Renal cortical epithelial cell (primary cell): ENCODE data around the gene FOXK2. TPM values are rescaled to one million over a fixed set of nuclear protein-coding genes. Genes with fewer than 3 reads are reported as not detected.

Experiments used
- DNase-seq: peaks from one replicate; pipeline ENCODE4 v3.0.0-alpha.2; 2011; ENCODE audit warnings: low read depth
- total RNA-seq: library from RNA; depleted of rRNA; stranded (reverse); fragments of >200 nt; gene quantifications from 2 replicates; pipeline ENCODE4 v1.2.3, GENCODE V29; 2014

FOXK2 gene
- total RNA-seq, 1 donor from 2014 or later: 35.5 TPM

DNA sequence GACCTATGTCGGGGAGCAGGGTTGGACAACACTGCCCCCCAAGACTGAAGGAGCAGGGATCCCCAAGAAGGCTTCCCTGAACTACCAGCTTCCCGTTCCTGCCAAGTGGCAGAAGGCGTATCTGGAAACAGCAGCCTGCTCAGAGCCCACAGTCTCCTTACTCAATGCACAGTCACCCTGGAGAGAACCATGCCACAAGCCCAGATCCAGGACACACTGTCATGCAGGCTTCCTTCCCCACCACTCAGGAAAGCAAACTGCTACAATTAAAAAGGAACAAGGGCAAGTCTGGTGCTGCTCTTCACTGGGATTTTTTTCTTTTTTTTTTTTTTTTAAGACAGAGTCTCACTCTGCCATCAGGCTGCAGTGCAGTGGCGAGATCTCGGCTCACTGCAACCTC, 120.5 kb downstream of the FOXK2 start:
- DNase-seq: no peak

DNA sequence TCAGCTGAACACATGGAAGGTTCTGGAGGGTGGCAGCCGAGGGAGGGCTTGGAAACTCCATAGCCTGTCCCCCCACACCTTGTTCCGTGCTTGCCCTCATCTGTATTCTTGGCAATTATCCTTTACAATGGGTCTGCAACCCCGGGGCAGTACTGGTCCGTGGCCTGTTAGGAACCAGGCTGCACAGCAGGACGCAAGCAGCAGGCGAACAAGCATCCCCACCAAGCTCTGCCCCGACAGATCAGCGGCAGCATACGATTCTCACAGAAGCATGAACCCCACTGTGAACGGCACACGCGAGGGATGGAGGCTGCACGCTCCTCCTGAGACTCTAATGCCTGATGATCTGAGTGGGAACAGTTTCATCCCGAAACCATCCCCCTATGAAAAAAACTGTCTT, 122.5 kb downstream of the FOXK2 start:
- DNase-seq: no peak

DNA sequence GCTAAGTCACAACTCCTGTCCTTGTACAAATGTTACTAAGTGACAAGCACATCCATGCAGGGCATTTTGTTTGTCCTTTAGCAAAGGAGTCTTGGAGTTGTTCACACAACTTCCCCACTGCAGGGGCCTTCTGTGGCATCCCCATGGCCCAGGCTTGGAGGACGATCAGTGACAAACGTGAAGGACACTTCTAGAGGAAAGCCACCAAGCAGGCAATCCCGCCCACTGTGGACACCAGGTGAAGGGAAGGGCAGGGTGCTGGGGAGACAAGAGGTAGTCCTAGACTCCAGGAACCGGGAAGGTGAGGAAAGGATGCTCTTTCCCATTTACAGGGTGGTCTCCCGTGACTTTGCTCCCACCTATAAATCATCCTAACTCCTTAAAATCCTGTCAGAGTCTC, 124.6 kb downstream of the FOXK2 start:
- DNase-seq: no peak

DNA sequence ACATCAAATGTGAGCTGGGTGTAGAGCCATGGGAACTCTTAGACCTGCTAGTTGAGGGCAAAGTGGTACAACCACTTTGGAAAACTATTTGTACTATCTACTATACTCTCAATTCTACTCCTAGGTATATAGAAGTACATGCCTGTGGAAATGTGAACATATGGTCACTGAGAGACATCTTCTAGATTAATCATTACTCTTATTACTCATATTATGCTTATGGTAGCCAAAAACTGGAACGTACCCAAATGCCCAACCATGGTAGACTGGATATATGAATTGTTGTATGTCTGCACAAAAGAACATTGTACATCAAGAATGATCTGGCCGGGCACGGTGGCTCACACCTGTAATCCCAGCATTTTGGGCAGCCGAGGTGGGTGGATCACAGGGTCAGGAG, 126.0 kb downstream of the FOXK2 start:
- peak; percentile 16 for DNase-seq

DNA sequence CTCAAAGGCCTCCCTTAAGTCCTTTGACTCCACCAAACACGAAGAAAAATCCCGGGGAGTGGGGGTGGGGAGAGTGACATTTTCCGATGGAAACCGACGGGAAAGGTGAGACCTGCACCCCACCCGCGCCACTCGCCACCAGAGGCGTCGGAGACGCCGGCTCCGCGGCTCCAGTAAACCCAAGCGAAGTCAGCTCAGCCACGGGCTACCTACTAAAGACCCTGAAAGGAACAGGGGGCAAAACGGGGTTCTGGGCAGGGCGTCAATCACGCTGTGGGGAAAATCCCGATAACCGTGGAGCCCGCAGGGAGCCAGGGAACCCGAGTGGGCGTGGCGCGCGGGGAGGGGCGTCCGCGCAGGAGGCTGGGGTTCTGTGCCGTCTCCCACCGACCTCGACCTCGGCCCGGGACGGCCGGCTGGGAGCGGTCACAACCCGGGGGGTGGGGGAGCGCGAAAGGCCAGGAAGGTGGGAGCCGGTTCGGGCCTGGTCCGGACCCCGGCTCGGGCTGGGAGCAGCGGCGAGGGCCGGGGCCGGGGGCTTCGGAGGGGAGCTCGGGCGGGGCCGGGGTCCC, 128.1 kb downstream of the FOXK2 start:
- DNase-seq: no peak

DNA sequence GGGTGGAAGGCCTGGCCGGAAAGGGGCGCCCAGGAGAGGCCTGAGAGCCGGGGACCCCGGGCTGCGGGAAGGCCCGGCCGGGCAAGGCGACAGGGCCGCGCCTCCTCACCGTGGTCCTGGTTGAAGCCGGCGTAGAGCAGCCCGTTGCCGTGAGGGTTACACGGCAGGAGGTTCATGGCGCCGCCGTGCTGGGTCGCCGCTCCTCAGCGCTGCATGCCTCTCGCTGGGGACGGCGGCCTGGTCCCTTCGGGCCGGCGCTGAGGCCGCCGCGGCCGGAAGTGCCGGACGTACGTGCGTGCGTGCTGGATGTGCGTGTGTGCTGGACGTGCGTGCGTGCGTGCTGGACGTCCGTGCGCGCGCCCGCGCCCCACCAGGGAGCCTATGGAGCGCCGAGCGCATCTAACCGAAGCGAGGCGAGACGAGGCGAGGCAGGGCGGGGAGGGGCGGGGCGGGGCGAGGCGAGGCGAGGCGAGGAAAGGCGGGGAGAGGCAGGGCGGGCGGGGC, 128.7 kb downstream of the FOXK2 start, which contains the start of gene WDR45B:
Gene WDR45B, minus strand, starts transcription at position 280 of the 504 bp plus-strand sequence. Its CDS starts 104 bp downstream, at position 176.
- DNase-seq: peak; percentile 81

DNA sequence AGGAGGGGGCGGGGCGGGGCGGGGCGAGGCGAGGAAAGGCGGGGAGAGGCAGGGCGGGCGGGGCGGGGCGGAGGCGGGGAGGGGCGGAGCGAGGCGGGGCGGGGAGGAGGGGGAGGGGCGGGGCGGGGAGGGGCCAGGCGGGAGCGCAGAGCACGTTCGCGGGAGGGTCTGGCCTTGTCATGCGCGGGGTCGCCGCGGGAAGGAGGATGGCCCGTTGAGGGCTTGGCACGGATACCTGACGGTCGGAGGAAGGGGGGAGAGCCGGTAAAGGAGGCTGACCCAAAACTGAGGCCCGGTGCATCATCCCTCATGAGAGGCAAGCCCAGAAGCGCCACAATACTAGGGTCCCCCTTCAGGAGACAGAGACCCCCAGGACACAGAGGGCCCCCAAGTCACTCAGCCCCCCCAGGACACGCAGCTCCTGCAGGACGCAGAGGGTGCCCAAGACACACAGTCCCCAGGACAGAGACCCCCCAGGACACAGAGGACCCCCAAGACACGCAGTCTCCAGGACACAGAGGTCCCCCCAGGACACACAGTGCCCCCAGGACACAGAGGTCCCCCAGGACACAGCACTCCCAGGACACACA, 129.3 kb downstream of the FOXK2 start:
- no peak for DNase-seq

DNA sequence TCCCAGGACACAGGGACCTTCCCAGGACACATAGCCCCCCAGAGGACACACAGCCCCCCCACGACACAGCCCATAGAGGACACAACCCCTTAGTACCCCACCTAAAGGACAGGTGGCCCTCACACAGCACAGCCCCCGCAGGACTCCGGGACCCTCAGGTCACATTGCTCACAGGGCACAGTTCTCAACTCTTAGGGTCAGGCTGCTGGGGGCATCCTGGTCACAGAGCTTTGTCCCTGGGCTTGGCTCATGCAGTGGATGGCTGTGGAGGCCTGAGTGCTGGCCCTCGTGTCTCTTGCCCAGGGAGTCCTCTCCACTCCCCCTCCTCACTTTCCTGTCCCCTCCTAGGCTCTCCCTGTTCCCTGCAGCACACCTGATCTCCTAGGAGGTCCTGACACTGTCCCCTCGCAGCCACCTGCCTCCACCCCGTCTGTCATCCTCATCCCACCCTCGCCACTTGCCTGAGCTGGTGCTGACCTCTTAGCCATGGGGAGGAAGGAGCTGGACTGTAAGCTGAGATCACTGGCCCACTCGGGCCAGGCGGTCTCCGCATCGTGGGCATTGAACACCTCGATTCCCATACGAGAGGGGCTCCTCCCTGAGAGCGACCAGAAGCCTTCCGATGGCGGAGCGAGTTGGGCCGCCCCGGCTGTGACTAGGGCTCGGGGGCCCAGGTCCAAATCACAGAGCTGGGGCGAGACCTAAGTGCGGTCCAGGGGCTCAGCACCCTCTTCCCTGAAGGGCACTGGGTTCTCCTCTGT, 130.1 kb downstream of the FOXK2 start:
- no peak for DNase-seq

DNA sequence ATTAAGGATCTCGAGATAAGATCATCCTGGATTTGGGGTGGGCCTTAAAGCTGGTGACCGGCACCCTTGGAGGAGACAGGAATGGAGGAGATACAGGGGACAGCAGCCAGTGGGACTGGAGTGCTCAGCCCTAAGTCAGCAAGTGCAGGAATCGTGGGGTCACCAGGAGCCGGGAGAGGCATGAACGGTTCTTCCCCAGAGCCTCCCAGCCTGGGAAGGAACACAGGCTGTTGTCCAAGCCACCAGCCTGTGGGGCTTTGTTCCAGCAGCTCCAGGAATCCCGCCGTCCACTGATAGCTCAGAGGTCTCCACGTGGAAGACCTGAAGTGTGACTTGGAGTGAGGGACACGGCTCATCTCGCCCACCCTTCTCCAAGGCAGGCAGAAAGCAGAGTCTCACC, 131.2 kb downstream of the FOXK2 start:
- DNase-seq: no peak

DNA sequence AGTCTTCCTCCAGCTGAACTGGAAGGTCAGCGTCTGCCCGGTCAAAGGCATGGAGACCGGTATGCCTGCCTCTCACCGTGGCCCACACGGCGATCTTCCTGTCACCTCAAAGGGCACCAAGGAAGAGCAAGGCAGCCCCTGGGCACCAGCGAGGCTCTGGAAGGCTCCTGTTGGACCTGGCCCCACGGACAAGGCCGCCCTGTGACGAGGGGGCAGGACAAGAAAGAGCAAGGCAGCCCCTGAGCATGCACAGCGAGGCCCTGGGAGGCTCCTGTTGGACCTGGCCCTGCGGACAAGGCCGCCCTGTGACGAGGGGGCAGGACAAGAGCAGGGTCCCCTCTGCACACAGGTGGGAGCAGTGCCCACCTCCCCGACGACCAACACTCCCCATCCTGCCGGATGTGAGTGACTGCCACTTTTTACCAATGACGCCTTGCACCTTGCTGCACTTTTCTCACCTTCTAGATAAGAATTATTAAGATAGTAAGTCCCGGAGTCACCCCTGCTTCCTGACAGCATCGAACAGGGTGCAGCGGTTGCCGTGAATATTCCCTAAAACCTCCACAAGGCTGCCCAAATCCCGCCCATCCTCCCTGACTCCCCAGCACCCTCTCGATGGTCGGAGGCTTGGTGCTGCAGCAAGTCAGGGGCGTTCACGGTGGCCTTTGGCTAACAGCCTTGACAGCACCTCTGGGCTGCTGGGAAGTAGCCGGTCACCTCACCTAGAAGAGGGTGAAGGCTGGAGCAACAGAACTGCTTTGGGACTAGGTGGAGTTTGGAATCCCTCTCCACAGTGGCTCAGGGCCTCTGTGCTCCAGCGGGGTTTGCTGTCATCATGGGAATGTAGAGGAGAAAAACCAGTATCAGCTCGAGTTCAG, 134.4 kb downstream of the FOXK2 start:
- DNase-seq: no peak

Other genes with a start within 250 kb of the FOXK2 start
- gene CSNK1D, start 246.0 kb upstream of the FOXK2 start, total RNA-seq: 55.4 and 115 TPM in 2 replicates
- gene CD7, start 202.1 kb upstream of the FOXK2 start, total RNA-seq: not detected in 2 replicates
- gene SECTM1, start 186.0 kb upstream of the FOXK2 start, total RNA-seq: 2.4 and 7.8 TPM in 2 replicates
- gene TEX19, start 160.5 kb upstream of the FOXK2 start, total RNA-seq: 0.05 TPM in 1 of 2 replicates, not detected in the other
- 0.10 TPM in 1 of 2 replicates, not detected in the other for gene UTS2R, start 148.0 kb upstream of the FOXK2 start, total RNA-seq
- gene HEXD, start 101.4 kb upstream of the FOXK2 start, total RNA-seq: 8.5 and 21.7 TPM in 2 replicates
- 37.2 and 48.7 TPM in 2 replicates for gene OGFOD3, start 101.1 kb upstream of the FOXK2 start, total RNA-seq
- gene CYBC1, start 69.0 kb upstream of the FOXK2 start, total RNA-seq: 30.6 and 100 TPM in 2 replicates
- 31.1 and 52.4 TPM in 2 replicates for gene NARF, start 61.0 kb upstream of the FOXK2 start, total RNA-seq
- gene WDR45B, start 128.7 kb downstream of the FOXK2 start, total RNA-seq: 88.6 and 98.6 TPM in 2 replicates
- gene RAB40B, start 179.0 kb downstream of the FOXK2 start, total RNA-seq: 11.1 and 31.5 TPM in 2 replicates
- 18.8 and 21.3 TPM in 2 replicates for gene FN3KRP, start 197.0 kb downstream of the FOXK2 start, total RNA-seq
- 3.6 and 16.8 TPM in 2 replicates for gene FN3K, start 215.9 kb downstream of the FOXK2 start, total RNA-seq
- 10.6 and 38.5 TPM in 2 replicates for gene TBCD, start 232.3 kb downstream of the FOXK2 start, total RNA-seq